HCT116 (cell line): ENCODE measurements around the gene CDYL. TPM values are rescaled to one million over a fixed set of nuclear protein-coding genes. Genes with fewer than 3 reads are reported as not detected.

Source experiments
- ATAC-seq: fragments of 200-7000 bp; cut with Tn5 transposase; 2 replicates; pipeline ENCODE4 v1.9.1; 2020; ENCODE audit warnings: mild to moderate bottlenecking, moderate library complexity
- BruUV-seq: library from RNA; stranded (reverse); fragments of 400-500 nt; replicated peaks from 2 replicates; lab custom pipeline; 2021; lab: Mats Ljungman, UMichigan
- CTCF ChIA-PET: fragments of 300-600 bp; sonication (Branson Sonifier 250); formaldehyde crosslinking; loops from one replicate; lab custom pipeline; 2021; ENCODE audit warnings: antibody characterized with exemption; lab: Charles Lee
- POLR2A ChIA-PET: fragments of 300-600, 350-600 bp; sonication (Branson Sonifier 250); formaldehyde crosslinking; loops from one replicate; lab custom pipeline; 2021; ENCODE audit warnings: antibody characterized with exemption; lab: Charles Lee
- RAD21 ChIA-PET, 2 experiments: fragments of 300-600 bp; sonication (Branson Sonifier 250); formaldehyde crosslinking; loops; one replicate each; lab custom pipeline; 2023; ENCODE audit warnings: low total read pairs in 2 of 2; ENCODE audit not compliant: uncharacterized antibody in 2 of 2, unreplicated experiment in 2 of 2, low non-redundant PET in 1 of 2; lab: Charles Lee
- DNase-seq: peaks from one replicate; pipeline ENCODE4 v3.0.0-alpha.2; 2010; ENCODE audit warnings: low read depth, low spot score
- H2AFZ ChIP-seq: fragments of 200-600 bp; shearing (Covaris generic), sonication (generic); 2 replicates; pipeline ENCODE4 v1.6.1; 2017; ENCODE audit warnings: low read depth, mixed run types, mixed read lengths, antibody characterized with exemption, low read length; ENCODE audit not compliant: poor library complexity, severe bottlenecking
- H3K27ac ChIP-seq: 2 replicates; pipeline ENCODE4 v1.5.1; 2012; ENCODE audit warnings: low read depth, low read length
- H3K27me3 ChIP-seq: fragments of 200-600 bp; sonication (generic); 2 replicates; pipeline ENCODE4 v1.6.1; 2016; ENCODE audit warnings: mixed run types, low read length, mixed read lengths; ENCODE audit not compliant: insufficient read depth
- H3K36me3 ChIP-seq, 2 experiments: fragments of 200-500 bp in 1 of 2; fragments of 200-600 bp in 1 of 2; sonication (Bioruptor generic) in 1 of 2; sonication (generic) in 1 of 2; 2 replicates each; pipeline versions ENCODE4 v1.5.1 to v1.6.1; 2014 to 2016; ENCODE audit warnings: low read length in 2 of 2, inconsistent platforms in 1 of 2, mixed read lengths in 1 of 2, mixed run types in 1 of 2; ENCODE audit not compliant: insufficient read depth in 2 of 2, control insufficient read depth in 1 of 2
- H3K4me1 ChIP-seq, 2 experiments: fragments of 200-600 bp in 1 of 2; sonication (generic) in 1 of 2; 2 replicates each; pipeline versions ENCODE4 v1.5.1 to v1.6.1; 2012 to 2017; ENCODE audit warnings: low read length in 2 of 2, inconsistent platforms in 1 of 2, mild to moderate bottlenecking in 1 of 2, mixed read lengths in 1 of 2, mixed run types in 1 of 2, moderate library complexity in 1 of 2; ENCODE audit not compliant: insufficient read depth in 2 of 2, control insufficient read depth in 1 of 2
- H3K4me2 ChIP-seq: fragments of 200-600 bp; sonication (generic); 2 replicates; pipeline ENCODE4 v1.6.1; 2017; ENCODE audit warnings: mixed run types, low read length, mixed read lengths
- H3K4me3 ChIP-seq, 2 experiments: fragments of 200-600 bp in 1 of 2; sonication (generic) in 1 of 2; replicated peaks in 1 of 2; 2 replicates each; pipeline ENCODE4 v1.5.1; 2011 to 2016; ENCODE audit warnings: low read length in 2 of 2, control low read depth in 1 of 2, low read depth in 1 of 2, mild to moderate bottlenecking in 1 of 2, mixed read lengths in 1 of 2, mixed run types in 1 of 2
- H3K79me2 ChIP-seq: fragments of 200-600 bp; sonication (generic); 2 replicates; pipeline ENCODE4 v1.6.1; 2017; ENCODE audit warnings: mild to moderate bottlenecking, mixed run types, low read length, moderate library complexity, mixed read lengths; ENCODE audit not compliant: insufficient read depth
- H3K9ac ChIP-seq: fragments of 200-600 bp; sonication (generic); 2 replicates; pipeline ENCODE4 v1.6.1; 2016; ENCODE audit warnings: low read length, mixed read lengths
- H3K9me2 ChIP-seq: fragments of 200-600 bp; sonication (generic), shearing (Covaris generic); 2 replicates; pipeline ENCODE4 v1.6.1; 2017; ENCODE audit warnings: mixed run types, mild to moderate bottlenecking, moderate library complexity; ENCODE audit not compliant: insufficient read depth
- H3K9me3 ChIP-seq, 2 experiments: fragments of 200-500 bp in 1 of 2; fragments of 200-600 bp in 1 of 2; sonication (Bioruptor generic) in 1 of 2; sonication (generic) in 1 of 2; 2 replicates each; pipeline ENCODE4 v1.6.1; 2014 to 2017; ENCODE audit warnings: low read length in 2 of 2, mixed read lengths in 2 of 2, inconsistent platforms in 1 of 2, low read depth in 1 of 2, mild to moderate bottlenecking in 1 of 2, mixed run types in 1 of 2, moderate library complexity in 1 of 2; ENCODE audit not compliant: control insufficient read depth in 1 of 2, insufficient read depth in 1 of 2
- H4K20me1 ChIP-seq: fragments of 200-600 bp; sonication (generic), shearing (Covaris generic); 2 replicates; pipeline ENCODE4 v1.6.1; 2017; ENCODE audit warnings: mixed run types, mild to moderate bottlenecking, moderate library complexity; ENCODE audit not compliant: insufficient read depth
- CBX3 ChIP-seq: IDR thresholded peaks from 2 replicates; pipeline ENCODE4 v1.6.1; 2012; ENCODE audit warnings: low read depth
- CEBPB ChIP-seq: IDR thresholded peaks from 2 replicates; pipeline ENCODE4 v1.6.1; 2012; ENCODE audit warnings: low read depth
- ELF1 ChIP-seq: IDR thresholded peaks from 2 replicates; pipeline ENCODE4 v1.6.1; 2012; ENCODE audit warnings: low read depth, borderline replicate concordance
- EZH2 ChIP-seq: fragments of 200-600 bp; sonication (generic); IDR thresholded peaks from 2 replicates; pipeline ENCODE4 v1.6.1; 2017; ENCODE audit warnings: antibody characterized with exemption, mixed run types
- FOSL1 ChIP-seq: IDR thresholded peaks from 2 replicates; pipeline ENCODE4 v1.6.1; 2012; ENCODE audit warnings: low read depth
- POLR2AphosphoS5 ChIP-seq: IDR thresholded peaks from 2 replicates; pipeline ENCODE4 v1.6.1; 2011; ENCODE audit warnings: mild to moderate bottlenecking, low read depth, low read length, moderate library complexity
- RAD21 ChIP-seq: IDR thresholded peaks from 2 replicates; pipeline ENCODE4 v1.6.1; 2012; ENCODE audit warnings: low read depth, mild to moderate bottlenecking
- SIN3A ChIP-seq: IDR thresholded peaks from 2 replicates; pipeline ENCODE4 v1.6.1; 2012; ENCODE audit warnings: low read depth
- ZFX ChIP-seq: fragments of 450-650 bp; IDR thresholded peaks from 2 replicates; pipeline ENCODE4 v1.6.1; 2017
- ZNF274 ChIP-seq: fragments of 200-500 bp; sonication (Bioruptor generic); IDR thresholded peaks from 2 replicates; pipeline ENCODE4 v1.6.1; 2014; ENCODE audit warnings: mild to moderate bottlenecking, low read depth, low read length, inconsistent platforms
- intact Hi-C: fragments of 100-400 bp; cut with micrococcal nuclease; formaldehyde crosslinking; loops from 2 replicates; pipeline ENCODE4 v1.10.0; 2022
- total RNA-seq: library from RNA; stranded (reverse); gene quantifications from one replicate; pipeline ENCODE4 v1.2.1, GENCODE V29; 2021; ENCODE audit not compliant: unreplicated experiment
- TF ChIP-seq, protein P1 (sequence below), 3 experiments: fragments of 200-600 bp in 1 of 3; sonication (generic) in 1 of 3; IDR thresholded peaks in 2 of 3; conservative IDR thresholded peaks in 1 of 3; 2 replicates each; pipeline ENCODE4 v1.5.1; 2012 to 2017; ENCODE audit warnings: low read depth in 2 of 3, low read length in 2 of 3, antibody characterized with exemption in 1 of 3, borderline replicate concordance in 1 of 3, control low read depth in 1 of 3, mild to moderate bottlenecking in 1 of 3, mixed read lengths in 1 of 3, mixed run types in 1 of 3, moderate library complexity in 1 of 3; ENCODE audit not compliant: insufficient read depth in 1 of 3
- TF ChIP-seq, protein P2 (sequence below): IDR thresholded peaks from 2 replicates; pipeline ENCODE4 v1.6.1; 2012; ENCODE audit warnings: low read depth
- TF ChIP-seq, protein P3 (sequence below): IDR thresholded peaks from 2 replicates; pipeline ENCODE4 v1.6.1; 2012
- TF ChIP-seq, protein P4 (sequence below): IDR thresholded peaks from 2 replicates; pipeline ENCODE4 v1.6.1; 2011; ENCODE audit warnings: mild to moderate bottlenecking, low read length, moderate library complexity; ENCODE audit not compliant: insufficient replicate concordance; ENCODE audit errors: extremely low read depth

The CDYL gene
- total RNA-seq, 1 experiment from 2014 or later: 42.6 TPM

DNA sequence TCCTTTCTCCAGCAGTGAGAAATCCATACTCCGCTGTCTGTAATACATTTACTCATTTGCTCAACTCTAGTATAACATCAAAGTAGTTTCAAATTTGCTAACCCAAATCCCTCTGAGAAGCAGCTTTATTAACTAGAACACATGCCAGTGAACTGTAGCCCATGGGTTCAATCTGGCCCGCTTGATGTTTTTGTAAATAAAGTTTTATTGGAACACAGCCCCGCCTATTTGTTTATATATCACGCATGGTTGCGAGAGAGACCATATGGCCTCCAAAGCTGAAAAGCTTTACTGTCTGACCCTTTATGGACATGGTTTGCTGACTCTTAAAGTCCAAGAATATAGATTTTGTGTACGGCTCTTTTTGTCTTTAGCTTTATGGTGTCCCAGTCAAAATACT, 32.2 kb downstream of the CDYL start:
- Histone ChIP-seq H3K9me3 (peaks cover 0 to 3% of the 10 kb centered on the region in 2 experiments; a peak in 1 of 4 replicates), H4K20me1 (peaks cover 10% of the 10 kb centered on the region; the same call in 1 of the 2 replicates), H3K4me1 (peaks cover 0 to 28% of the 10 kb centered on the region in 2 experiments; a peak in 3 of 4 replicates), H3K27ac (no peak overlapping the region), H3K79me2 (peaks cover 95% of the 10 kb centered on the region), H3K4me3 (no peak overlapping the region), H3K9ac (no peak overlapping the region), H2AFZ (no peak overlapping the region), H3K4me2 (no peak overlapping the region), H3K36me3 (no peaks in the 10 kb centered on the region), H3K27me3 (no peaks in the 10 kb centered on the region), H3K9me2 (no peaks in the 10 kb centered on the region)
- CTCF ChIA-PET: no interaction called here
- no TSS peak for BruUV-seq
- DNase-seq (no peak), ATAC-seq (no peak)
- intact Hi-C loops: loop anchor here (10.0 kb wide), 1 partner anchor 126 kb away; no protein-coding TSS in a partner anchor
- POLR2A ChIA-PET: no interaction called here
- RAD21 ChIA-PET: no interaction called here
- TF ChIP-seq RAD21: no peak
- TF ChIP-seq, protein P1, sequence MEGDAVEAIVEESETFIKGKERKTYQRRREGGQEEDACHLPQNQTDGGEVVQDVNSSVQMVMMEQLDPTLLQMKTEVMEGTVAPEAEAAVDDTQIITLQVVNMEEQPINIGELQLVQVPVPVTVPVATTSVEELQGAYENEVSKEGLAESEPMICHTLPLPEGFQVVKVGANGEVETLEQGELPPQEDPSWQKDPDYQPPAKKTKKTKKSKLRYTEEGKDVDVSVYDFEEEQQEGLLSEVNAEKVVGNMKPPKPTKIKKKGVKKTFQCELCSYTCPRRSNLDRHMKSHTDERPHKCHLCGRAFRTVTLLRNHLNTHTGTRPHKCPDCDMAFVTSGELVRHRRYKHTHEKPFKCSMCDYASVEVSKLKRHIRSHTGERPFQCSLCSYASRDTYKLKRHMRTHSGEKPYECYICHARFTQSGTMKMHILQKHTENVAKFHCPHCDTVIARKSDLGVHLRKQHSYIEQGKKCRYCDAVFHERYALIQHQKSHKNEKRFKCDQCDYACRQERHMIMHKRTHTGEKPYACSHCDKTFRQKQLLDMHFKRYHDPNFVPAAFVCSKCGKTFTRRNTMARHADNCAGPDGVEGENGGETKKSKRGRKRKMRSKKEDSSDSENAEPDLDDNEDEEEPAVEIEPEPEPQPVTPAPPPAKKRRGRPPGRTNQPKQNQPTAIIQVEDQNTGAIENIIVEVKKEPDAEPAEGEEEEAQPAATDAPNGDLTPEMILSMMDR (IDR thresholded peaks at IDR 0.05 in 2 of 3, conservative IDR thresholded peaks at IDR 0.05 in 1 of 3; ENCODE audit: borderline replicate concordance in 1 of 3, insufficient read depth in 1 of 3, low read depth in 2 of 3, low read length in 2 of 3): no peak
- TF ChIP-seq, protein P2, sequence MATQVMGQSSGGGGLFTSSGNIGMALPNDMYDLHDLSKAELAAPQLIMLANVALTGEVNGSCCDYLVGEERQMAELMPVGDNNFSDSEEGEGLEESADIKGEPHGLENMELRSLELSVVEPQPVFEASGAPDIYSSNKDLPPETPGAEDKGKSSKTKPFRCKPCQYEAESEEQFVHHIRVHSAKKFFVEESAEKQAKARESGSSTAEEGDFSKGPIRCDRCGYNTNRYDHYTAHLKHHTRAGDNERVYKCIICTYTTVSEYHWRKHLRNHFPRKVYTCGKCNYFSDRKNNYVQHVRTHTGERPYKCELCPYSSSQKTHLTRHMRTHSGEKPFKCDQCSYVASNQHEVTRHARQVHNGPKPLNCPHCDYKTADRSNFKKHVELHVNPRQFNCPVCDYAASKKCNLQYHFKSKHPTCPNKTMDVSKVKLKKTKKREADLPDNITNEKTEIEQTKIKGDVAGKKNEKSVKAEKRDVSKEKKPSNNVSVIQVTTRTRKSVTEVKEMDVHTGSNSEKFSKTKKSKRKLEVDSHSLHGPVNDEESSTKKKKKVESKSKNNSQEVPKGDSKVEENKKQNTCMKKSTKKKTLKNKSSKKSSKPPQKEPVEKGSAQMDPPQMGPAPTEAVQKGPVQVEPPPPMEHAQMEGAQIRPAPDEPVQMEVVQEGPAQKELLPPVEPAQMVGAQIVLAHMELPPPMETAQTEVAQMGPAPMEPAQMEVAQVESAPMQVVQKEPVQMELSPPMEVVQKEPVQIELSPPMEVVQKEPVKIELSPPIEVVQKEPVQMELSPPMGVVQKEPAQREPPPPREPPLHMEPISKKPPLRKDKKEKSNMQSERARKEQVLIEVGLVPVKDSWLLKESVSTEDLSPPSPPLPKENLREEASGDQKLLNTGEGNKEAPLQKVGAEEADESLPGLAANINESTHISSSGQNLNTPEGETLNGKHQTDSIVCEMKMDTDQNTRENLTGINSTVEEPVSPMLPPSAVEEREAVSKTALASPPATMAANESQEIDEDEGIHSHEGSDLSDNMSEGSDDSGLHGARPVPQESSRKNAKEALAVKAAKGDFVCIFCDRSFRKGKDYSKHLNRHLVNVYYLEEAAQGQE: no peak
- no peak for TF ChIP-seq FOSL1
- no peak for TF ChIP-seq CBX3
- TF ChIP-seq ZNF274: no peak
- TF ChIP-seq, protein P3, sequence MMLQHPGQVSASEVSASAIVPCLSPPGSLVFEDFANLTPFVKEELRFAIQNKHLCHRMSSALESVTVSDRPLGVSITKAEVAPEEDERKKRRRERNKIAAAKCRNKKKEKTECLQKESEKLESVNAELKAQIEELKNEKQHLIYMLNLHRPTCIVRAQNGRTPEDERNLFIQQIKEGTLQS: no peak
- TF ChIP-seq POLR2AphosphoS5: no peak
- TF ChIP-seq, protein P4, sequence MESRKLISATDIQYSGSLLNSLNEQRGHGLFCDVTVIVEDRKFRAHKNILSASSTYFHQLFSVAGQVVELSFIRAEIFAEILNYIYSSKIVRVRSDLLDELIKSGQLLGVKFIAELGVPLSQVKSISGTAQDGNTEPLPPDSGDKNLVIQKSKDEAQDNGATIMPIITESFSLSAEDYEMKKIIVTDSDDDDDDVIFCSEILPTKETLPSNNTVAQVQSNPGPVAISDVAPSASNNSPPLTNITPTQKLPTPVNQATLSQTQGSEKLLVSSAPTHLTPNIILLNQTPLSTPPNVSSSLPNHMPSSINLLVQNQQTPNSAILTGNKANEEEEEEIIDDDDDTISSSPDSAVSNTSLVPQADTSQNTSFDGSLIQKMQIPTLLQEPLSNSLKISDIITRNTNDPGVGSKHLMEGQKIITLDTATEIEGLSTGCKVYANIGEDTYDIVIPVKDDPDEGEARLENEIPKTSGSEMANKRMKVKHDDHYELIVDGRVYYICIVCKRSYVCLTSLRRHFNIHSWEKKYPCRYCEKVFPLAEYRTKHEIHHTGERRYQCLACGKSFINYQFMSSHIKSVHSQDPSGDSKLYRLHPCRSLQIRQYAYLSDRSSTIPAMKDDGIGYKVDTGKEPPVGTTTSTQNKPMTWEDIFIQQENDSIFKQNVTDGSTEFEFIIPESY: no peak
- no peak for TF ChIP-seq CEBPB
- TF ChIP-seq ELF1: no peak
- TF ChIP-seq ZFX: no peak
- no peak for TF ChIP-seq EZH2
- no peak for TF ChIP-seq SIN3A
